Activated T-helper 17 cell treated with anti-CD3 and anti-CD28 coated beads, Interleukin-2, amount 50 U/mL, for 72 hours (primary cell): ENCODE results near the gene LDHAL6A. TPM values are rescaled to one million over a fixed set of nuclear protein-coding genes. Genes with fewer than 3 reads are reported as not detected.
"Not testable (repeated sequence)": the region's sequence is repeated elsewhere in the genome, so short reads cannot be mapped to it uniquely, and the experiment has no call there.

ENCODE experiments used
- ATAC-seq: fragments of 150-1000 bp; cut with Tn5 transposase; replicated peaks from 2 replicates; pipeline ENCODE4 v1.10.0; 2021; ENCODE audit warnings: mild to moderate bottlenecking, moderate library complexity
- H3K27ac Mint-ChIP-seq: one replicate; pipeline ENCODE4 v1.8.0; 2022; ENCODE audit warnings: mixed read lengths
- H3K27me3 Mint-ChIP-seq: one replicate; pipeline ENCODE4 v1.8.0; 2022; ENCODE audit warnings: mixed read lengths
- H3K36me3 Mint-ChIP-seq: one replicate; pipeline ENCODE4 v1.8.0; 2022; ENCODE audit warnings: low read depth, mild to moderate bottlenecking, mixed read lengths
- H3K4me1 Mint-ChIP-seq: one replicate; pipeline ENCODE4 v1.8.0; 2022; ENCODE audit warnings: mixed read lengths
- H3K4me3 Mint-ChIP-seq: one replicate; pipeline ENCODE4 v1.8.0; 2022; ENCODE audit warnings: mild to moderate bottlenecking, mixed read lengths
- H3K9me3 Mint-ChIP-seq: one replicate; pipeline ENCODE4 v1.8.0; 2022; ENCODE audit warnings: mixed read lengths
- total RNA-seq, 2 donors: library from RNA; stranded (reverse); gene quantifications; one replicate each; pipeline ENCODE4 v1.2.3, GENCODE V29; 2022

LDHAL6A gene
- total RNA-seq = not detected

DNA sequence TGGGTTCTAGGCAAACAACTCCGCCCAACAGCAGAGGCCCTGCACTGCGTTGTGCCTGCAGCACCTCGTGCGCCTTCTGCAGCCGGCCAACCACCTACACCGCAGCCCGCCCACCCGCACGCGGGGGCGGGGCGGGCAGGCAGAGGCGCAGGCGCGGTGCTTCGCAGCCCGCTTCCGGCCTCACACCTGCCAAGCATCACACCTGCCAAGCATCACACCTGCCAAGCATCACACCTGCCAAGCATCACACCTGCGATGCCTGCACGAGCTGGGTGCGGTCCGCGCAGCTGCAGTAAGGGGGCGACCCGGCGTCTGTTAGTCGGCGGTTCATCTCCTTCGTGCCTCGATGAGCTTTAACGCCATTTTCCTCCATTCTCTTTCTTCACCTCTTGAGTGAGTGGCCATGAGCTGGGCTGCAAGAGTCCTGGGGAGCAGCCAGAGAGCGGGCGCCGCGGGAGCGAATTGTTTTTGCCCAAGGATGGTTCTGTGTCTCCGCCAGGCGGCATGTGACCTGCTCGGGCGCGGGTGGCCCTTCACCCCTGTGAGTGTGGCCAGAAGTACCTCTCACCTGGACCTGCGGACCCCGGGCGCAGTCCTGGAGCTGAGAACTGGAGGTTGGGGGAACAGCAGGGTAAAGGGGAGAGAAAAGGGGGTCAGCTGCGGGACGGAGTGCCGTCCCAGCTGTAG, at the start of gene LDHAL6A:
TSS of gene LDHAL6A (plus strand) at position 171 of the 687 bp plus-strand sequence. CDS start 825 bp downstream, outside the sequence.
- H3K4me1 Mint-ChIP-seq = no peaks in the 10 kb centered on the region
- no peaks in the 10 kb centered on the region for H3K36me3 Mint-ChIP-seq
- no peak within 1 kb of the TSS for H3K4me3 Mint-ChIP-seq
- H3K27me3 Mint-ChIP-seq = no peaks in the 10 kb centered on the region
- no peak for ATAC-seq
- H3K9me3 Mint-ChIP-seq = no peaks in the 10 kb centered on the region
- no peak within 1 kb of the TSS for H3K27ac Mint-ChIP-seq

DNA sequence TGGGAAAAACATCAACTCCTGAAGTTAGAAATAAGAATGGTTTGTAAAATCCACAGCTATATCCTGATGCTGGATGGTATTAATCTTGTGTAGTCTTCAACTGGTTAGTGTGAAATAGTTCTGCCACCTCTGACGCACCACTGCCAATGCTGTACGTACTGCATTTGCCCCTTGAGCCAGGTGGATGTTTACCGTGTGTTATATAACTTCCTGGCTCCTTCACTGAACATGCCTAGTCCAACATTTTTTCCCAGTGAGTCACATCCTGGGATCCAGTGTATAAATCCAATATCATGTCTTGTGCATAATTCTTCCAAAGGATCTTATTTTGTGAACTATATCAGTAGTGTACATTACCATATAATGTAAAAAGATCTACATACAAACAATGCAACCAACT, 48.3 kb upstream of the LDHAL6A start:
- not testable (repeated sequence) for H3K27me3 Mint-ChIP-seq, H3K4me3 Mint-ChIP-seq, H3K9me3 Mint-ChIP-seq
- ATAC-seq = peak; percentile 14
- H3K27ac Mint-ChIP-seq = peak overlapping the region; percentile 39
- H3K4me1 Mint-ChIP-seq = peaks cover 13% of the 10 kb centered on the region
- H3K36me3 Mint-ChIP-seq = peaks cover 63% of the 10 kb centered on the region

DNA sequence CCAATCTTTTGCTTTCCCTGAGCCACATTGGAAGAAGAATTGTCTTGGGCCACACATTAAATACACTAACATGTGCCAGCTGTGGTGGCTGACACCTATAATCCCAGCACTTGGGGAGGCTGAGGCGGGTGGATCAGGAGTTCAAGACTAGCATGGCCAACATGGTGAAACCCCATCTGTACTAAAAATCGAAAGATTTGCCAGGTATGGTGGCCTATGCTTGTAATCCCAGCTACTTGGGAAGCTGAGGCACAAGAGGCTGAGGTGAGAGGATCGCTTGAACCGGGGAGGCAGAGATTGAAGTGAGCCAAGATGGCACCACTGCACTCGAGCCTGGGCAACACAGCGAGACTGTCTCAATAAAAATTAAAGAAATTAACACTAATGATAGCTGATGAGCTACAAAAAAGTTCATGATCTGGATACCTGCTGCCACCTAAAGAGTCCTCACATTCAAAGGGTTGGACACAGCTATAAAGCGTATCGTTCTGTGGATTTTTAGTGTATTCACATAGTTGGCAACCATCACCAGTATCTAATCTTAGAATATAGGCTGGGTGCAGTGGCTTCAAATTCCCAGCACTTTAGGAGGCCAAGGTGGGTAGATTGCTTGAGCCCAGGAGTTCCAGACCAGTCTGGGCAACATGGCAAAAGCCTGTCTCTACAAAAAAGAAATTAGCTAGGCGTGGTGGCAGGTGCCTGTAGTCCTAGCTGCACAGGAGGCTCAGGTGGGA, 46.9 kb upstream of the LDHAL6A start:
- Mint-ChIP-seq H3K36me3 (peaks cover 50% of the 10 kb centered on the region), H3K27ac (no peak overlapping the region), H3K4me3 (no peak overlapping the region), H3K9me3 (no peaks in the 10 kb centered on the region), H3K4me1 (peaks cover 6% of the 10 kb centered on the region), H3K27me3 (no peaks in the 10 kb centered on the region)
- ATAC-seq = peak; percentile 44

DNA sequence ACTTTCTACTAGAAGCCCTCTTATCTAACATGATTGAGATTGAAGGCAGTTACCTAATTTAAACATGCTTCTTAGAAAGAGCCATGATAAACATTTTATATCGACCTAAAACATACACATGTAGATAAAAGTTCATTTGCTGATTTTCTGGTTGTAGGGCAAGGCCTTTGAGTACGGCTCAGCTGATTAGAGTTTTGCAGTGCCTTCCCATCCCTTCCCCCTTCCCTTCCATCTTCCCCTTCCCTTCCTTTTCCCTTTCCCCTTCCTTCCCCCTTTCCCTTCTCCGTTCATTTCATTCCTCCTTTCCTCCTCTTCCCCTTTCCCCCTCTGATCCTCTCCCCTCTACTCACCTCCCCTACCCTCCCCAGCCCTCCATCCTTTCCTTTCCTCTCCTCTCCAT, 39.2 kb upstream of the LDHAL6A start:
- H3K9me3 Mint-ChIP-seq = no peaks in the 10 kb centered on the region
- no peak for ATAC-seq
- no peak overlapping the region for H3K4me3 Mint-ChIP-seq
- no peak overlapping the region for H3K27ac Mint-ChIP-seq
- no peaks in the 10 kb centered on the region for H3K27me3 Mint-ChIP-seq
- H3K4me1 Mint-ChIP-seq = peaks cover 5% of the 10 kb centered on the region
- no peaks in the 10 kb centered on the region for H3K36me3 Mint-ChIP-seq

DNA sequence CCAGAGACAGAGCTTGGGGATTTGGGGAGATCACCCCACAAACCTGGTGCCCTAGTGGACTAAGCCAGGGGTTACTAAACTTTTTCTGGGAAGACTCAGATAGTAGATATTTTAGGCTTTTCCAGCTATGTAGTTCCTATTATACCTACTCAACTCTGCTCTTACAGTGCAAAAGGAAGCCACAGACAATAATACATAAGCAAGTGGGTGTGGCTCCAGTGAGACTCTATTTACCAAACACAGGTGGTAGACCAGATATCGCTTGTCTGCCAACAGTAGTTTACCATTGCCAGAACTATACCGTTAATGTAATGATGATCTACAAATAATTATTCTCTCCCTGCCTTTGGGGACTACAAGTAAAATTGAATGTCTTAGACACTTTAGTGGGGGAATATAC, 36.6 kb upstream of the LDHAL6A start:
- Mint-ChIP-seq H3K4me3 (no peak overlapping the region), H3K4me1 (peaks cover 5% of the 10 kb centered on the region)
- ATAC-seq = no peak

DNA sequence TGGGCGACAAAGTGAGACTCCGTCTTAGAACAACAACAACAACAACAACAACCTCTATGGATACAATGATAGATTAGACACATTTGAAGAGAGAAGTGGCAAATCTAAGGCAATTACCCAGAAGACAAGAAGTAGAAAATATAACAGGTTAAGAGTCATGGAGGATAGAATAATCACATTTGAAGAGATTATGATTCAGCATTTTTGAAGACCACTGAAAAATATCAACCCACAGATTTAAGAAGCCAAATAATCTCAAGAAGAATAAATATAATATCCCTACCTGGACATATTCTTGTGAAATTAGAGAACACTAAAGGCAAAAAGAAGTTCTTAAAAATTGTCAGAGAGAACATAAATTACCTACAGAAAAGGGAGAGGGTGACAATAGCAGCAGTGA, 35.6 kb upstream of the LDHAL6A start:
- no peak overlapping the region for H3K27ac Mint-ChIP-seq
- H3K27me3 Mint-ChIP-seq = no peaks in the 10 kb centered on the region
- no peaks in the 10 kb centered on the region for H3K36me3 Mint-ChIP-seq
- H3K9me3 Mint-ChIP-seq = no peaks in the 10 kb centered on the region
- peaks cover 5% of the 10 kb centered on the region for H3K4me1 Mint-ChIP-seq
- no peak overlapping the region for H3K4me3 Mint-ChIP-seq
- ATAC-seq = no peak

More for the DNA sequence above, 36.6 kb upstream of the LDHAL6A start:
- H3K27ac Mint-ChIP-seq = no peak overlapping the region
- H3K9me3 Mint-ChIP-seq = no peaks in the 10 kb centered on the region
- no peaks in the 10 kb centered on the region for H3K36me3 Mint-ChIP-seq
- H3K27me3 Mint-ChIP-seq = no peaks in the 10 kb centered on the region

DNA sequence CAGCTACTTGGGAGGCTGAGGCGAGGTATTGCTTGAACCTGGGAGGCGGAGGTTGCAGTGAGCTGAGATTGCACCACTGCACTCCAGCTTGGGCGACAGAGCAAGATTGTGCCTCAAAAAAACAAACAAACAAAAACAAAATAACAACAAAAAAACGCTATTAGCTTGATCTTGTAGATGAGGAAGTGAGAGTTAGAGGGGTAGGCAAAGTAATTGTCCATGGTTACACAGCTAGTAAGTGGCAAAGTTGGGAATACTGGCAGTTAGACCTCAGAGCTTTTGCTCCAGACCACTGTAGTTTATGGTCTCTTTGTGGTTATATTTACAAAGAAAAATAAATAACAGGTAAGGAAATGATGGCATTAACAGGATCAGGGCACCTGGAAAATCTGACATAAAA, 28.4 kb upstream of the LDHAL6A start:
- Mint-ChIP-seq H3K4me1 (peaks cover 5% of the 10 kb centered on the region), H3K27ac (no peak overlapping the region), H3K9me3 (peaks cover 4% of the 10 kb centered on the region), H3K27me3 (no peaks in the 10 kb centered on the region), H3K4me3 (no peak overlapping the region), H3K36me3 (no peaks in the 10 kb centered on the region)
- ATAC-seq = no peak

DNA sequence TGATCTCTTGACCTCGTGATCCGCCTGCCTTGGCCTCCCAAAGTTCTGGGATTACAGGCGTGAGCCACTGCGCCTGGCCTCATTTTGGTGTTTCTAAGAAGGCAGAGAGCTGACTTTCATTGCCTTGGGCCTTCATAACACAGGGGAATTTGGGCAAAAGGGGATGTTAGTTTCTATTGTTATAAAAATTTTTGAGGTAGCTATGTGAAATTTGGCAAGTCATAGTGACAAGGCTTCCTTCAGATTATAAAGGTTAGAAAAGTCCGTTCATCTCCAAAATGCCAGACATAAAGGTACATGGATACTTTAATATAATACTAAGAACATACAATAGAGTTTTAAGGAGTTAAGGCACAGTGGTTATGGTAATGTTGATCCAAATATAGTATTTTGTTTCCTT, 26.3 kb upstream of the LDHAL6A start:
- no peak for ATAC-seq
- no peak overlapping the region for H3K4me3 Mint-ChIP-seq
- H3K4me1 Mint-ChIP-seq = peaks cover 5% of the 10 kb centered on the region
- no peaks in the 10 kb centered on the region for H3K27me3 Mint-ChIP-seq
- H3K9me3 Mint-ChIP-seq = peaks cover 4% of the 10 kb centered on the region
- H3K27ac Mint-ChIP-seq = no peak overlapping the region
- no peaks in the 10 kb centered on the region for H3K36me3 Mint-ChIP-seq

DNA sequence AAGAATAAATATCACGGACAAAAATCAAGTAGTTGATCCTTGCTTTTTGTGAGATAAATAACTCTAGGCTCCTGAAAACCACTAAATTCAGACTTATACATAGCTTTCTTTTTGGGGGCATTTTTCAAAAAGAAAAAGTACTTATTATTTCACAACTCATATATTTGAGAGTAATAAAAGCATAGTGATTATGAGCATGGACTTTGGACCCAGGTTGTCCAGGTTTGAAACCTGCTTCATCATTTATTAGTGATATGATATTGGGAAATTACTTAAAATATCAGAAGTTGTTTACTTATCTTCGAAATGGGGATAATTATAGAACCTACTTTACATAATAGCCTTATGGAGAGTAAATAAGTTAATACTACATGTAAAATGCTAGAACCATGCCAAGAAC, 17.0 kb upstream of the LDHAL6A start:
- H3K4me1 Mint-ChIP-seq = no peaks in the 10 kb centered on the region

DNA sequence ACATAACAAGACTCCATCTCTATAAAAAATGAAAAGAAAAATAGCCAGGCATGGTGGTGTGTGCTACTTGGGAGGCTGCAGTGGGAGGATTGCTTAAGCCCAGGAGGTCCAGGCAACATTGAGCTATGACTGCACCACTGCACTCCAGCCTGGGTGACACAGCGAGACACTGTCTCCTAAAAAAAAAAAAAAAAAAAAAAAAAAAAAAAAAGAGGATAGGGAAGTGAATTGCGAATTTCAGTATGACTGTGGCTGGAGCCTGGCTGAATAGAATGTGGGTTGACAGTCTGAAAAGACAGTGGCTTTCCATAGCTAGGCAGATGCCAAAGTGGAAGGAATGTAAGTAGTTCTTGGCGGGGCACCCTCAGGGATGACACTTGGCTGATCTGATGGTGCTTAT, 6.4 kb upstream of the LDHAL6A start:
- Mint-ChIP-seq H3K27me3 (peaks cover 7% of the 10 kb centered on the region), H3K4me1 (no peaks in the 10 kb centered on the region), H3K4me3 (no peak overlapping the region), H3K36me3 (no peaks in the 10 kb centered on the region), H3K27ac (no peak overlapping the region), H3K9me3 (no peaks in the 10 kb centered on the region)
- no peak for ATAC-seq

More for the DNA sequence above, 17.0 kb upstream of the LDHAL6A start:
- Mint-ChIP-seq H3K4me3 (no peak overlapping the region), H3K36me3 (no peaks in the 10 kb centered on the region), H3K27me3 (peaks cover 3% of the 10 kb centered on the region), H3K27ac (no peak overlapping the region), H3K9me3 (peaks cover 3% of the 10 kb centered on the region)
- no peak for ATAC-seq

DNA sequence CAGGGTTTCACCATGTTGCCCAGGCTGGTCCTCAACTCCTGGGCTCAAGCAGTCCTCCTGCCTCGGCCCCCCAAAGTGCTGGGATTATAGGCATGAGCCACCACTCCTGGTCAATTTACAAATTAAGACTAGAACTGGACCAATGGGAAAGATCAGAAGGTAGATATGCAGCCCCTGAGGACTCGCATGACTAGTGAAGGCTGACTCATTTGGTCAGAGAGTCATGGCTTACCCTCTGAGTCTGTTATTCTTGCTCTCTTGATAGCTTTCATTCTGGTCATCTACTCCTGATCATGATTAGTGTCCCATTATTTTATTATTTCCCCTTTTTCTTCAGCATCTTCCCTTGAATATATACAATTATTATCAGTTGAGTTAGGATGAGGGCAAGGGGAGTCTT, 2.7 kb upstream of the LDHAL6A start:
- H3K4me3 Mint-ChIP-seq = no peak overlapping the region
- H3K9me3 Mint-ChIP-seq = no peaks in the 10 kb centered on the region
- H3K27me3 Mint-ChIP-seq = peaks cover 3% of the 10 kb centered on the region
- no peak overlapping the region for H3K27ac Mint-ChIP-seq
- ATAC-seq = no peak
- H3K36me3 Mint-ChIP-seq = no peaks in the 10 kb centered on the region
- no peaks in the 10 kb centered on the region for H3K4me1 Mint-ChIP-seq

DNA sequence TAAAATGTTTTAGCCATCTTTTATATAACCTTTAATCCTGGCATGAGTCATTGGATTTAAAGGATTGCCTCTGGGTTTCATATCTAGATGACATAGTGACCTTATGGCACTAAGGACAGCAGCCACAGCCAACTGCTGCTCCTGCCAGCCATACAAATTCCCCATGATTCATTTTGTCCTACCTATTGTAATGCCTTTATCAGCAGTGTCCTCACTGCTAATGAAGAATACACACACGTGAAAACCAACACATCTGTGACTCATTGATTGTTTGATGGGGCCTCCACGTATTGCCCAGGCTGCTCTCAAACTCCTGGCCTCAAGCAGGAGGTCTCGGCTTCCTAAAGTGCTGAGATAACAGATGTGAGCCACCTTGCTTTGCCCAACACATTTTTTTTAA, 1.8 kb downstream of the LDHAL6A start:
- Mint-ChIP-seq H3K36me3 (no peaks in the 10 kb centered on the region), H3K9me3 (no peaks in the 10 kb centered on the region), H3K27ac (no peak overlapping the region), H3K4me1 (no peaks in the 10 kb centered on the region), H3K4me3 (no peak overlapping the region), H3K27me3 (no peaks in the 10 kb centered on the region)
- ATAC-seq = peak; percentile 40

DNA sequence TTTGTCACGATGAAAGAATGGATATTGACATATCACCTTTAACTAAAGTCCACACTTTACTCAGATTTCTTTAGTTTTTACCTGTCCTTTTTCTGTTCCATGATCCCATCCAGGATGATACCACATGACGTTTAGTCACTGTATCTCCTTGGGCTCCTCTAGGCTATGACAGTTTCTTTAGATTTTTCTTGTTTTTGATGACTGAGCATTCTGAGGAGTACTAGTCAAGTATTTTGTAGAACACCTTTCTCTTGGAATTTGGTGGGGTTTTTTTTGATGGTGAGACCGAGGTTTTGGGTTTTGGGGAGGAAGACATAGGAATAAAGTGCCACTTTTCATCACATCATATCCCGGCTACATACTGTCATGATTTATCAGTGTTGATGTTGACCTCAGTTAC, 4.0 kb downstream of the LDHAL6A start:
- Mint-ChIP-seq H3K27ac (no peak overlapping the region), H3K4me3 (no peak overlapping the region), H3K4me1 (no peaks in the 10 kb centered on the region), H3K9me3 (no peaks in the 10 kb centered on the region), H3K27me3 (no peaks in the 10 kb centered on the region), H3K36me3 (no peaks in the 10 kb centered on the region)
- ATAC-seq = no peak

DNA sequence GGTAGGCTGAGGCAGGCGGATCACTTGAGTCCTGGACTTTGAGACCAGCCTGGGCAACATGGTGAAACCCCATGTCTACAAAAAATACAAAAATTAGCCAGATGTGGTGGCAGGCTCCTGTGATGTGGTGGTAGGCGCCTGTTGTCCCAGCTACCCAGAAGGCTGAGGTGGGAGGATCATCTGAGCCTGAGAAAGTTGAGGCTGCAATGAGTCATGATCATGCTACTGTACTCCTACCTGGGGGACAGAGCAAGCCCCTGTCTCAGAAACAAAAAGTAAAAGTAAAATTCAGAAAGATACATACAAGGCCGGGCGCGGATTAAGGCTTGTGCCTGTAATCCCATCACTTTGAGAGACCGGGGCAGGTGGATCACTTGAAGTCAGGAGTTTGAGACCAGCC, 6.3 kb downstream of the LDHAL6A start:
- Mint-ChIP-seq H3K4me3 (no peak overlapping the region), H3K27me3 (no peaks in the 10 kb centered on the region), H3K4me1 (no peaks in the 10 kb centered on the region), H3K36me3 (no peaks in the 10 kb centered on the region), H3K9me3 (no peaks in the 10 kb centered on the region), H3K27ac (no peak overlapping the region)
- peak; percentile 72 for ATAC-seq

DNA sequence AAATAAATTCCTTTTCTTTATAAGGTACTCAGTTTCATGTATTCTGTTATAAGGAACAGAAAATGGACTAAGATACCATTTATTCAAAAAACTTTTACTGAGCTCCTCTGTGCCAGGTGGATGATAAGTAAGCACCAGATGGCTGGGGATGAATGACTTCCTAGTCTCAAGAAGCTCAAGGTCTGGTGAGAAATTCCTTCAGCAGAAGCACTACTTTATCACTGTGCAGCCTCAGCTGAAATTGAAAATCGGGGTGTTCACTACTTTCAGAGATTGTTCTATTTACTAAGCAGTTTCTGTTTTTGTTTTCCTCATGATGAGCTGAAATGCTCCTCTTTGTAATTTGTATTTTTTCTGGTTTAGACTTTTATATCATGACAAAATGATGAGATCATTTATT, 7.8 kb downstream of the LDHAL6A start:
- H3K4me3 Mint-ChIP-seq = no peak overlapping the region
- H3K9me3 Mint-ChIP-seq = no peaks in the 10 kb centered on the region
- no peaks in the 10 kb centered on the region for H3K36me3 Mint-ChIP-seq
- ATAC-seq = no peak
- H3K27ac Mint-ChIP-seq = no peak overlapping the region
- no peaks in the 10 kb centered on the region for H3K27me3 Mint-ChIP-seq
- H3K4me1 Mint-ChIP-seq = no peaks in the 10 kb centered on the region
